Fibroblast of skin of right quadriceps (primary cell): Measurements from ENCODE around the gene ARHGAP35.
A peak's percentile ranks its signal among the peaks of the same experiment; 100 is the strongest.
"Not testable (repeated sequence)": the region's sequence is repeated elsewhere in the genome, so short reads cannot be mapped to it uniquely, and the experiment has no call there.

Source experiments
- DNase-seq: peaks from one replicate; pipeline ENCODE4 v3.0.0-alpha.2; 2013

The ARHGAP35 gene

GRCh38 chr19:46845959-46846459 lies 14.8 kb upstream of the ARHGAP35 start:
- no peak for DNase-seq

GRCh38 chr19:46847528-46847927 lies 13.3 kb upstream of the ARHGAP35 start:
- no peak for DNase-seq

- no peak for DNase-seq
Observed at GRCh38 chr19:46848389-46848788, 12.4 kb upstream of the ARHGAP35 start.

GRCh38 chr19:46849610-46850009 lies 11.2 kb upstream of the ARHGAP35 start:
- no peak for DNase-seq

GRCh38 chr19:46850228-46851203 lies 10.3 kb upstream of the ARHGAP35 start, which contains the start of gene AP2S1:
AP2S1 (minus strand) TSS chr19:46850846; CDS start chr19:46850766, 80 bp downstream.
- peak; percentile 99 for DNase-seq

GRCh38 chr19:46852830-46853229 lies 8.0 kb upstream of the ARHGAP35 start:
- DNase-seq: no peak

- not testable (repeated sequence) for DNase-seq
Observed at GRCh38 chr19:46854698-46855097, 6.1 kb upstream of the ARHGAP35 start.

GRCh38 chr19:46856062-46857022 lies 4.5 kb upstream of the ARHGAP35 start:
- peak; percentile 96 for DNase-seq

GRCh38 chr19:46859637-46860124 lies 1.1 kb upstream of the ARHGAP35 start:
- peak; percentile 92 for DNase-seq

GRCh38 chr19:46860125-46860845 lies 512 bp upstream of the ARHGAP35 start:
- DNase-seq: peak; percentile 99

GRCh38 chr19:46861691-46862502 lies 1.1 kb downstream of the ARHGAP35 start:
- no peak for DNase-seq

- no peak for DNase-seq
Observed at GRCh38 chr19:46862503-46862834, 1.7 kb downstream of the ARHGAP35 start.

GRCh38 chr19:46862974-46863632 lies 2.3 kb downstream of the ARHGAP35 start:
- no peak for DNase-seq

GRCh38 chr19:46863818-46864629 lies 3.2 kb downstream of the ARHGAP35 start:
- peak; percentile 54 for DNase-seq

GRCh38 chr19:46866407-46867136 lies 5.8 kb downstream of the ARHGAP35 start:
- DNase-seq: no peak

- DNase-seq: no peak
Observed at GRCh38 chr19:46867170-46867569, 6.4 kb downstream of the ARHGAP35 start.

GRCh38 chr19:46868025-46868802 lies 7.4 kb downstream of the ARHGAP35 start:
- no peak for DNase-seq

GRCh38 chr19:46871173-46871572 lies 10.4 kb downstream of the ARHGAP35 start:
- not testable (repeated sequence) for DNase-seq
